Astrocyte (in vitro differentiated cells and primary cell): ENCODE results near the gene SHC1.

Experiments used
- EZH2 ChIP-seq: IDR thresholded peaks from 2 replicates; pipeline ENCODE4 v1.6.1; 2012; ENCODE audit warnings: mild to moderate bottlenecking, low read length, inconsistent platforms; ENCODE audit not compliant: insufficient read depth
- TF ChIP-seq, protein P1 (sequence below): IDR thresholded peaks from 2 replicates; pipeline ENCODE4 v1.5.1; 2011; ENCODE audit warnings: low read depth, mild to moderate bottlenecking, inconsistent platforms, low read length, moderate library complexity; ENCODE audit not compliant: insufficient read depth

GRCh38 chr1:155010211-155010918 is 39.8 kb upstream of the SHC1 start:
- TF ChIP-seq EZH2: no peak
- TF ChIP-seq, protein P1, sequence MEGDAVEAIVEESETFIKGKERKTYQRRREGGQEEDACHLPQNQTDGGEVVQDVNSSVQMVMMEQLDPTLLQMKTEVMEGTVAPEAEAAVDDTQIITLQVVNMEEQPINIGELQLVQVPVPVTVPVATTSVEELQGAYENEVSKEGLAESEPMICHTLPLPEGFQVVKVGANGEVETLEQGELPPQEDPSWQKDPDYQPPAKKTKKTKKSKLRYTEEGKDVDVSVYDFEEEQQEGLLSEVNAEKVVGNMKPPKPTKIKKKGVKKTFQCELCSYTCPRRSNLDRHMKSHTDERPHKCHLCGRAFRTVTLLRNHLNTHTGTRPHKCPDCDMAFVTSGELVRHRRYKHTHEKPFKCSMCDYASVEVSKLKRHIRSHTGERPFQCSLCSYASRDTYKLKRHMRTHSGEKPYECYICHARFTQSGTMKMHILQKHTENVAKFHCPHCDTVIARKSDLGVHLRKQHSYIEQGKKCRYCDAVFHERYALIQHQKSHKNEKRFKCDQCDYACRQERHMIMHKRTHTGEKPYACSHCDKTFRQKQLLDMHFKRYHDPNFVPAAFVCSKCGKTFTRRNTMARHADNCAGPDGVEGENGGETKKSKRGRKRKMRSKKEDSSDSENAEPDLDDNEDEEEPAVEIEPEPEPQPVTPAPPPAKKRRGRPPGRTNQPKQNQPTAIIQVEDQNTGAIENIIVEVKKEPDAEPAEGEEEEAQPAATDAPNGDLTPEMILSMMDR: no peak
